ENCODE measurements around the gene CORO2B. TPM values are rescaled to one million over a fixed set of nuclear protein-coding genes. Genes with fewer than 3 reads are reported as not detected.
A peak's percentile ranks its signal among the peaks of the same experiment; 100 is the strongest.

Gene CORO2B
- total RNA-seq, 2 donors from 2014 or later, result 1.0 to 4.0 TPM

DNA sequence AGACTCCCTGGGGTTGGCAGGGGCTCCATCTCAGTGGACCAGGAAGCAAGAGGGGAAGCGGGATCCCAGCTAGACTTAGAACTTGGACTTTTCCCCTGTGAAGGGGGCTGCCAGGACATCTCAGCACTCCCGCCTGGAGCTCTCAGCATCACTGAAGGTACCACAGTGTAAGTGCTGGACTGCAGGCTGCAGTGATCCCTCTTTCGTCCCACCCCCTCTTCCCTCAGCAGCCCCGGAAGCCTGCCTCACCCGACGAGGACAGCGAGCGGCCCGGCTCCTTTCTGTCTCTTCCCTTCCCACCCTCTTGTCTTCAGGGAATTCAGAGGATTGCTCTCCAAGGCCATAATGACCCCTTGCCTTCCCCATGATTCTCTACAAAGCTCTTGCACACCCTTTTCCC lies 147.5 kb downstream of the CORO2B start:
- Histone ChIP-seq H3K4me3 (no peak overlapping the region), H3K36me3 (replicated peaks in 1 of 2; ENCODE audit: insufficient read depth in 1 of 2, low read depth in 2 of 2) (no peaks in the 10 kb centered on the region), H3K27me3 (no peaks in the 10 kb centered on the region), H3K9me3 (no peaks in the 10 kb centered on the region), H3K27ac (no peak overlapping the region), H3K4me1 (no peaks in the 10 kb centered on the region)
- DNase-seq, result no peak
- intact Hi-C loops (cut with DNase I), result loop anchor here (5.0 kb wide), 1 partner anchor 151 kb away; no protein-coding TSS in a partner anchor
- WGBS, 2 donors, result 79% methylated on average over 9 of the region's 9 CpGs
- no peak for ATAC-seq
- TF ChIP-seq, protein P1, sequence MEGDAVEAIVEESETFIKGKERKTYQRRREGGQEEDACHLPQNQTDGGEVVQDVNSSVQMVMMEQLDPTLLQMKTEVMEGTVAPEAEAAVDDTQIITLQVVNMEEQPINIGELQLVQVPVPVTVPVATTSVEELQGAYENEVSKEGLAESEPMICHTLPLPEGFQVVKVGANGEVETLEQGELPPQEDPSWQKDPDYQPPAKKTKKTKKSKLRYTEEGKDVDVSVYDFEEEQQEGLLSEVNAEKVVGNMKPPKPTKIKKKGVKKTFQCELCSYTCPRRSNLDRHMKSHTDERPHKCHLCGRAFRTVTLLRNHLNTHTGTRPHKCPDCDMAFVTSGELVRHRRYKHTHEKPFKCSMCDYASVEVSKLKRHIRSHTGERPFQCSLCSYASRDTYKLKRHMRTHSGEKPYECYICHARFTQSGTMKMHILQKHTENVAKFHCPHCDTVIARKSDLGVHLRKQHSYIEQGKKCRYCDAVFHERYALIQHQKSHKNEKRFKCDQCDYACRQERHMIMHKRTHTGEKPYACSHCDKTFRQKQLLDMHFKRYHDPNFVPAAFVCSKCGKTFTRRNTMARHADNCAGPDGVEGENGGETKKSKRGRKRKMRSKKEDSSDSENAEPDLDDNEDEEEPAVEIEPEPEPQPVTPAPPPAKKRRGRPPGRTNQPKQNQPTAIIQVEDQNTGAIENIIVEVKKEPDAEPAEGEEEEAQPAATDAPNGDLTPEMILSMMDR (IDR thresholded peaks at IDR 0.05), result no peak
- TF ChIP-seq POLR2A (IDR thresholded peaks at IDR 0.05), result no peak

DNA sequence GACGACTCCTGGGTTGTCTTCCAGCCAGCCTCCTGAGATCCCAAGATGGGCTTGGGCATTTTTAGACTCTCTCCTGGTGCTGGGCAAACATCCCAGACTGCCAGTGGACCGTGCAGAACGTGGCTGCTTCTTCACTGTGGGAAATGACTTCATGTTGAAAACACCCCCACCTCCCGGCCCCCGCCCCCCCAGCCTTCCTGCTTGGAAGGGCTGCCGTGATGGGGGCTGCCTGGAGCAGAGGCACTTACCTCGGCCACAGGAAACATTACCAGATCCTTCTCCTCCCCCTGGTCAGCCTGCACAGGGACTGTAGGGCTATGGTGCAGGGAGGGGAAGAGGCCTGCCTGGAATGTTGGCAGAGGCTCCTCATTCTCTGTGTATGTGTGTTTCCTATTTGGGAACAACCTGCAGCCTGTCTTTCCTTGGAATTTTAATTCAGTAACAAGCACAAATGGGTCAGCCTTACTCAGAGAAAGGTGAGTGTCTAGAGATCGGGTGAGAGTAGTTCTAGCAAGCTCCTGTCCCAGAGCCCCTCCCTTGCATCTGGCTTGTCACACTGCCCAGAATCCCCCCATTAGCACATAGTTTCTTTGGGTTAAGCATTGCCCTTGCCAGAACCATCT lies 151.1 kb downstream of the CORO2B start:
- DNase-seq (no peak), ATAC-seq (no peak)
- 13 to 27% methylated on average over 4 to 8 of the region's 8 CpGs for WGBS, 2 donors
- Histone ChIP-seq H3K36me3 (replicated peaks in 1 of 2; ENCODE audit: insufficient read depth in 1 of 2, low read depth in 2 of 2) (no peaks in the 10 kb centered on the region), H3K4me3 (no peak overlapping the region), H3K27ac (no peak overlapping the region), H3K27me3 (no peaks in the 10 kb centered on the region), H3K4me1 (no peaks in the 10 kb centered on the region), H3K9me3 (no peaks in the 10 kb centered on the region)
- intact Hi-C loops (cut with DNase I), result loop anchor here (5.0 kb wide), 1 partner anchor 147 kb away; no protein-coding TSS in a partner anchor
- TF ChIP-seq POLR2A (IDR thresholded peaks at IDR 0.05), result no peak
- TF ChIP-seq, protein P1 (IDR thresholded peaks at IDR 0.05), result no peak

DNA sequence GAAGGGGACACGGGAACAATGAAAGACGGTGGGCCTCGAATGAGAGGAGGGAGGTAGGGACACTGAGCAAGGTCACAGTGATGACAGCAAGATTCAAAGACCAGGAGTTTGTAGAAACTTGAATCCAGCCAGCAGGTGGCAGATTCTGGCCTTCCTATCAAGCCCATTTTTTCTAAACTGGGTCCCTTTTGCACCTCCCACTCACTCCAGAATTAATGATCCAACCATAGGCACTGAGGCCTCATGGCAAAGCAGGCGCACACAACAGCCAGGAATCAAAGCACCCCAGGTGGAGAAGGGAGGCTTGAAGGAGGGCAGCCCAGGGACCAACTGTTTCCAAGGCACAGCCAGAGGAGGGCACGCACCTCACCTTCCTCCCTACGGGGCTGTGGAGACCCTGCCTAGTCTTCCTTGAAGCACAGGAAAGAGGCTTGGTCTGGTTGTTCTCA lies 151.7 kb downstream of the CORO2B start:
- no peaks in the 10 kb centered on the region for H3K9me3 ChIP-seq
- 10 to 29% methylated on average over 3 to 6 of the region's 6 CpGs for WGBS, 2 donors
- no peaks in the 10 kb centered on the region for H3K4me1 ChIP-seq
- no peaks in the 10 kb centered on the region for H3K27me3 ChIP-seq
- DNase-seq (peak; percentile 34 to 54 (median 48)), ATAC-seq (peak; percentile 34)
- intact Hi-C loops (cut with DNase I), result no loop called here
- no peak for TF ChIP-seq POLR2A (IDR thresholded peaks at IDR 0.05)
- TF ChIP-seq, protein P1 (IDR thresholded peaks at IDR 0.05), result peak in 6 of 7 experiments; percentile 29 to 66 (median 60)
- no peak overlapping the region for H3K27ac ChIP-seq
- H3K4me3 ChIP-seq, result no peak overlapping the region
- H3K36me3 ChIP-seq (replicated peaks in 1 of 2; ENCODE audit: insufficient read depth in 1 of 2, low read depth in 2 of 2), result no peaks in the 10 kb centered on the region

DNA sequence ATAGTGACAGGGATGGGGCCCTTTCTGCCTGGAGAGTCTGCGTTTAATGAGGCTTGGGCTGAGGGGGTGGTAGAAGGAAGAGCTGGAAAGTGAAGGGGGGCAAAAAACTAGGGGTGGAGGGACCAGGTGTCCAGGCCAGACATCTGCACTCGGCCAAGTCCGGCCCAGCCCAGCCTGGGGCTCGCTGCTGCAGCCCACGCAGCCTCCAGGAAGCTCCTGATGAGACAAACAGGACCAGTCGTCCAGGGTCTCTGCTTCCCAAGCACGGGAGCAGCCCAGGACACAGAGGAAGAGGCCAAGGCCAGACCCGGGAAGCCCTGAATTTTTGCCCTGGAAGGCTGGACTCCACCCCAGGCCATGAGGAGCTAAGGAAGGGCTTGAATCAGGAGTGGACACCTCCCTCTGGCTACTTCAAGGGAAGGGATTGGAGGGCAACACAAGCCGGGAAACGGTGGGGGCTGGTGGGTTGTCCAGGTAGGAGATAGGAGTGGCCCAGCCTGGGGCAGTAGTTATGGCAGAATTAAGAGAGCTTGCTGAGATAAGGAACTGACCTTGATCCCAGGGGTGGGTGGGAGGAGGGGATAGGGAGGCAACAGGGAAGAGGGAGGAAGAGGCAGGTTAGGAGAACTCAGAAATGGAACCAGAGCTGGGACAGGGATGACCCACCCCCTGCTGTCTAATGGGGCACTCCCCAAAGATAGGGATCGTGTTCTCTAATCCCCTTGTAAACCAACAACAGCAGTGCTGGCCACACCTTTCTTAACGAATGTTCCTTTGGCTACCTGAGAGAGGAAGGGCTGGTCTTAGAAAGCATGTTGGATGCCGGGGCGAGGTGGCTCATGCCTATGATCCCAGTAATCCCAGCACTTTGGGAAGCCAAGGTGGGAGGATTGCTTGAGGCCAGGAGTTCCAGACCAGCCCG lies 152.4 kb downstream of the CORO2B start:
- H3K27me3 ChIP-seq, result no peaks in the 10 kb centered on the region
- no peak overlapping the region for H3K27ac ChIP-seq
- no peak for TF ChIP-seq POLR2A (IDR thresholded peaks at IDR 0.05)
- TF ChIP-seq, protein P1 (IDR thresholded peaks at IDR 0.05), result no peak
- no peaks in the 10 kb centered on the region for H3K36me3 ChIP-seq (replicated peaks in 1 of 2; ENCODE audit: insufficient read depth in 1 of 2, low read depth in 2 of 2)
- no peaks in the 10 kb centered on the region for H3K4me1 ChIP-seq
- ATAC-seq (no peak), DNase-seq (no peak)
- H3K9me3 ChIP-seq, result no peaks in the 10 kb centered on the region
- intact Hi-C loops (cut with DNase I), result no loop called here
- H3K4me3 ChIP-seq, result no peak overlapping the region
- 59% methylated on average over 13 to 15 of the region's 15 CpGs for WGBS, 2 donors
